HepG2 (cell line): ENCODE measurements around the gene UNC5B. TPM values are rescaled to one million over a fixed set of nuclear protein-coding genes. Genes with fewer than 3 reads are reported as not detected.

Experiments used
- ATAC-seq: fragments of 200-7000 bp; cut with Tn5 transposase; 3 replicates; pipeline ENCODE4 v1.9.1; 2020; ENCODE audit warnings: mild to moderate bottlenecking, moderate library complexity
- BruUV-seq: library from RNA; stranded (reverse); fragments of 400-500 nt; replicated peaks from 2 replicates; lab custom pipeline; 2021; lab: Mats Ljungman, UMichigan
- CTCF ChIA-PET: fragments of 300-600 bp; formaldehyde crosslinking; extraction: SDS; loops from one replicate; lab custom pipeline; 2021; ENCODE audit warnings: low total read pairs, inconsistent platforms, low intra/inter-chr PET ratio; lab: Yijun Ruan, JAX
- POLR2A ChIA-PET: fragments of 350-600 bp; sonication (Branson Sonifier 250); formaldehyde crosslinking; loops from one replicate; lab custom pipeline; 2020; ENCODE audit warnings: antibody characterized with exemption, inconsistent platforms; lab: Yijun Ruan, JAX
- DNase-seq: peaks from one replicate; pipeline ENCODE4 v3.0.0-alpha.2; 2015; ENCODE audit warnings: low spot score
- FAIRE-seq: peaks from 3 replicates; lab custom pipeline; 2011; peaks lifted over from hg19 to GRCh38; lab: Jason Lieb, UNC
- H2AFZ ChIP-seq: one replicate; pipeline ENCODE4 v1.6.1; 2011; ENCODE audit warnings: low read length, inconsistent platforms
- H3K27ac ChIP-seq: fragments of 300-600 bp; 3 replicates; pipeline ENCODE4 v1.8.0; 2011; ENCODE audit warnings: mixed run types, mild to moderate bottlenecking, mixed read lengths, low read length, inconsistent platforms; ENCODE audit not compliant: insufficient read depth; ENCODE audit errors: extremely low read length
- H3K27me3 ChIP-seq, 2 experiments: fragments of 200-600 bp in 1 of 2; 2 replicates in 1 of 2; 3 replicates in 1 of 2; pipeline versions ENCODE4 v1.6.0 to v1.8.0; 2011; ENCODE audit warnings: low read length in 2 of 2, mild to moderate bottlenecking in 2 of 2, moderate library complexity in 2 of 2, inconsistent platforms in 1 of 2; ENCODE audit not compliant: insufficient read depth in 2 of 2, control insufficient read depth in 1 of 2
- H3K36me3 ChIP-seq, 2 experiments: fragments of 200-600 bp in 1 of 2; replicated peaks in 1 of 2; 2 replicates in 1 of 2; 3 replicates in 1 of 2; pipeline versions ENCODE4 v1.5.1 to v1.8.0; 2011; ENCODE audit warnings: low read length in 2 of 2, inconsistent platforms in 1 of 2; ENCODE audit not compliant: insufficient read depth in 2 of 2, control insufficient read depth in 1 of 2
- H3K4me1 ChIP-seq: 2 replicates; pipeline ENCODE4 v1.5.1; 2012; ENCODE audit warnings: low read length, inconsistent platforms; ENCODE audit not compliant: insufficient read depth
- H3K4me2 ChIP-seq: 2 replicates; pipeline ENCODE4 v1.6.0; 2011; ENCODE audit warnings: low read depth, low read length, inconsistent platforms
- H3K4me3 ChIP-seq, 3 experiments: fragments of 200-600 bp in 1 of 3; sonication (generic), shearing (Covaris generic) in 1 of 3; replicated peaks in 1 of 3; 2 replicates each; pipeline ENCODE4 v1.5.1; 2011 to 2016; ENCODE audit warnings: low read length in 3 of 3, inconsistent platforms in 2 of 3, low read depth in 2 of 3, mild to moderate bottlenecking in 2 of 3, control low read depth in 1 of 3, mixed read lengths in 1 of 3; ENCODE audit not compliant: insufficient read depth in 1 of 3
- H3K79me2 ChIP-seq: one replicate; pipeline ENCODE4 v1.6.1; 2011; ENCODE audit warnings: low read length, inconsistent platforms; ENCODE audit not compliant: insufficient read depth
- H3K9ac ChIP-seq: 2 replicates; pipeline ENCODE4 v1.6.0; 2011; ENCODE audit warnings: mild to moderate bottlenecking, low read depth, low read length, inconsistent platforms; ENCODE audit not compliant: insufficient read depth
- H3K9me3 ChIP-seq: 2 replicates; pipeline ENCODE4 v1.5.1; 2012; ENCODE audit warnings: mild to moderate bottlenecking, low read length
- H4K20me1 ChIP-seq: 2 replicates; pipeline ENCODE4 v1.6.0; 2011; ENCODE audit warnings: inconsistent platforms, mild to moderate bottlenecking, low read length, moderate library complexity; ENCODE audit not compliant: insufficient read depth
- TEAD2 ChIP-seq: sonication (generic); formaldehyde crosslinking; IDR thresholded peaks from 2 replicates; pipeline ENCODE4 v1.9.0; 2021; ENCODE audit warnings: missing genetic modification reagents
- ZFP82 ChIP-seq: sonication (generic); formaldehyde crosslinking; IDR thresholded peaks from 2 replicates; pipeline ENCODE4 v1.5.1; 2020; ENCODE audit warnings: mild to moderate bottlenecking, missing genetic modification reagents, borderline replicate concordance
- ZSCAN29 ChIP-seq: sonication (generic); formaldehyde crosslinking; conservative IDR thresholded peaks from 2 replicates; pipeline ENCODE4 v1.4.0; 2020; ENCODE audit warnings: mild to moderate bottlenecking, missing genetic modification reagents
- WGBS: methylation state at CpG from one replicate; pipeline ENCODE4 v1.1.6; 2017; ENCODE audit warnings: low lambda C conversion rate; 5-methylcytosine and 5-hydroxymethylcytosine counted together
- in situ Hi-C: cut with HindIII; loops from 2 replicates; pipeline ENCODE4 v1.10.0; 2017; ENCODE audit warnings: low pct_unique_long_range_greater_than_20kb; ENCODE audit not compliant: extremely low pct_ligation_motif_present
- intact Hi-C: fragments of 100-400 bp; cut with micrococcal nuclease; formaldehyde crosslinking; loops from one replicate; pipeline ENCODE4 v1.10.0; 2022; ENCODE audit not compliant: unreplicated experiment
- polyA plus RNA-seq, 8 experiments: library from polyadenylated mRNA; depleted of rRNA in 3 of 8; stranded (reverse) in 7 of 8; unstranded in 1 of 8; fragments of >200 nt; fragmentation: Illumina TruSeq in 4 of 8; extraction: Trizol in 4 of 8; gene quantifications; 2 replicates each; pipeline versions ENCODE4 v1.2.1 to v1.2.3, GENCODE V29; 2011 to 2016; ENCODE audit warnings: low read depth in 4 of 8, missing spikeins in 1 of 8, mixed read lengths in 1 of 8; ENCODE audit not compliant: insufficient read depth in 1 of 8
- total RNA-seq, 5 experiments: library from RNA; depleted of rRNA; stranded (reverse); fragments of >200 nt; fragmentation: Illumina TruSeq; extraction: Trizol; gene quantifications; 2 replicates each; pipeline ENCODE4 v1.2.3, GENCODE V29; 2016; ENCODE audit warnings: low read depth in 1 of 5
- TF ChIP-seq, protein P1 (sequence below): sonication (generic); IDR thresholded peaks from 2 replicates; pipeline ENCODE4 v1.6.1; 2016; ENCODE audit warnings: low read depth, borderline replicate concordance
- TF ChIP-seq, protein P2 (sequence below): sonication (generic); formaldehyde crosslinking; IDR thresholded peaks from 2 replicates; pipeline ENCODE4 v1.4.0; 2020; ENCODE audit warnings: missing genetic modification reagents, borderline replicate concordance
- TF ChIP-seq, protein P3 (sequence below): IDR thresholded peaks from 2 replicates; pipeline ENCODE4 v1.6.1; 2016; ENCODE audit warnings: control low read depth
- TF ChIP-seq, protein P4 (sequence below): IDR thresholded peaks from 2 replicates; pipeline ENCODE4 v1.6.1; 2012; ENCODE audit warnings: low read length, improper control_type of control experiment
- TF ChIP-seq, protein P5 (sequence below): sonication (generic); formaldehyde crosslinking; conservative IDR thresholded peaks from 2 replicates; pipeline ENCODE4 v1.4.0; 2020; ENCODE audit warnings: missing genetic modification reagents

Gene UNC5B
- total and polyA plus RNA-seq, 2 of the 13 experiments (the other 11 are each of a cell fraction or from before 2014, with no cell fraction given) = 0.07 TPM

DNA sequence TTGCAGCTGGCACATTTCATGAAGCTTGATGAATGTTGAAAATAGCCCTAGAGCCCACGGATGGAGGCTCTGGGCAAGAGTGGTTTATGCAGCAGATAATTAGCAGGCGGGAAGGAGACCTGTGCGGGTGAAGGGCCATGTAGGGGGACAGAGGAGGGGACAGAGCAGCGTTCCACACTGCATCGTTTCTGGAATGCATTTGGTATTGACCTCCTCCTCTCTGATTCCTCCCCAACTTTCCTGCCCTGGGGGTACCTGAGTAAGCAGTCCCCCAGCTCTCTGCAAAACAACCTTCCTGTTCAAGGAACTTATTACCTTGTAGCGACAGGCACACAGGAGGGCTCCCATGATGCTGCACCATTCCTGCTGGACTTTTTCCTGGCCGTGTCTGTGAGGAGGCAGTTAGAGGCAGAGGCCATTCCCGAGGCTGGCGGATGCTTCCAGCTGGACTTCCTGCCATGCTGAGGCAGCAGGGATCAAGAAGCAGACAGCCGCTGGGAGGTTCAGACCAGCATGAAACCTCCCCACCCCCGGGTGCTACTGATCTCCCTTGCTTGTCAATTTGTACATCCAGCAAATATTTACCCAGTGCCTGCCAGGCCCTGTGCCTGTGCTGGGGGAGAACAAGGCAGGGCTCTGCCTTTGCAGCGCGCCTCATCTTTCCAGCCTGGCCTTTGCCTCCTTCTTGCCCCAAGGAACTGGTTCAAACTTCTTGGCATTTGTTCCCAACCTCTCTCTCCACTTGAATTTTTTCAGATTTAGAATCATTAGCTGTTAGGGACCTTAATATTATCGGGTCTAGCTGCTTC lies 135.4 kb downstream of the UNC5B start:
- H3K27ac ChIP-seq = peak overlapping the region; percentile 76
- intact Hi-C loops (loop anchor here (2.0 kb wide), 1 partner anchor 13 kb away; no protein-coding TSS in a partner anchor), in situ Hi-C loops (loop anchor here (25.0 kb wide), 1 partner anchor 690 kb away; no protein-coding TSS in a partner anchor)
- TSS peak; percentile 73 for BruUV-seq
- peaks cover 4% of the 10 kb centered on the region for H3K79me2 ChIP-seq
- peak overlapping the region; percentile 29 to 64 (median 48); a peak in 5 of 6 replicates for H3K4me3 ChIP-seq
- H2AFZ ChIP-seq = no peak overlapping the region
- 22% methylated on average over 11 of the region's 14 CpGs for WGBS
- no peaks in the 10 kb centered on the region for H3K27me3 ChIP-seq
- ATAC-seq (peak; percentile 95), FAIRE-seq (peak; percentile 96), DNase-seq (peak; percentile 89)
- ChIA-PET POLR2A (interaction anchor here (0.9 to 3.9 kb wide), 7 partner anchors 11 to 30 kb away, joined by 3 to 72 read pairs (median 3); partner anchors contain the start of gene SLC29A3), CTCF (no interaction called here)
- H3K4me1 ChIP-seq = peaks cover 81% of the 10 kb centered on the region
- peak overlapping the region; percentile 67 for H3K9ac ChIP-seq
- no peaks in the 10 kb centered on the region for H4K20me1 ChIP-seq
- H3K4me2 ChIP-seq = peak overlapping the region; percentile 70
- H3K36me3 ChIP-seq = peaks cover 6 to 25% of the 10 kb centered on the region in 2 experiments; a peak in 4 of 5 replicates
- H3K9me3 ChIP-seq = no peaks in the 10 kb centered on the region
- TF ChIP-seq, protein P1, sequence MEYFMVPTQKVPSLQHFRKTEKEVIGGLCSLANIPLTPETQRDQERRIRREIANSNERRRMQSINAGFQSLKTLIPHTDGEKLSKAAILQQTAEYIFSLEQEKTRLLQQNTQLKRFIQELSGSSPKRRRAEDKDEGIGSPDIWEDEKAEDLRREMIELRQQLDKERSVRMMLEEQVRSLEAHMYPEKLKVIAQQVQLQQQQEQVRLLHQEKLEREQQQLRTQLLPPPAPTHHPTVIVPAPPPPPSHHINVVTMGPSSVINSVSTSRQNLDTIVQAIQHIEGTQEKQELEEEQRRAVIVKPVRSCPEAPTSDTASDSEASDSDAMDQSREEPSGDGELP = peak; percentile 35; the same call in 1 of the 2 replicates
- TF ChIP-seq, protein P2, sequence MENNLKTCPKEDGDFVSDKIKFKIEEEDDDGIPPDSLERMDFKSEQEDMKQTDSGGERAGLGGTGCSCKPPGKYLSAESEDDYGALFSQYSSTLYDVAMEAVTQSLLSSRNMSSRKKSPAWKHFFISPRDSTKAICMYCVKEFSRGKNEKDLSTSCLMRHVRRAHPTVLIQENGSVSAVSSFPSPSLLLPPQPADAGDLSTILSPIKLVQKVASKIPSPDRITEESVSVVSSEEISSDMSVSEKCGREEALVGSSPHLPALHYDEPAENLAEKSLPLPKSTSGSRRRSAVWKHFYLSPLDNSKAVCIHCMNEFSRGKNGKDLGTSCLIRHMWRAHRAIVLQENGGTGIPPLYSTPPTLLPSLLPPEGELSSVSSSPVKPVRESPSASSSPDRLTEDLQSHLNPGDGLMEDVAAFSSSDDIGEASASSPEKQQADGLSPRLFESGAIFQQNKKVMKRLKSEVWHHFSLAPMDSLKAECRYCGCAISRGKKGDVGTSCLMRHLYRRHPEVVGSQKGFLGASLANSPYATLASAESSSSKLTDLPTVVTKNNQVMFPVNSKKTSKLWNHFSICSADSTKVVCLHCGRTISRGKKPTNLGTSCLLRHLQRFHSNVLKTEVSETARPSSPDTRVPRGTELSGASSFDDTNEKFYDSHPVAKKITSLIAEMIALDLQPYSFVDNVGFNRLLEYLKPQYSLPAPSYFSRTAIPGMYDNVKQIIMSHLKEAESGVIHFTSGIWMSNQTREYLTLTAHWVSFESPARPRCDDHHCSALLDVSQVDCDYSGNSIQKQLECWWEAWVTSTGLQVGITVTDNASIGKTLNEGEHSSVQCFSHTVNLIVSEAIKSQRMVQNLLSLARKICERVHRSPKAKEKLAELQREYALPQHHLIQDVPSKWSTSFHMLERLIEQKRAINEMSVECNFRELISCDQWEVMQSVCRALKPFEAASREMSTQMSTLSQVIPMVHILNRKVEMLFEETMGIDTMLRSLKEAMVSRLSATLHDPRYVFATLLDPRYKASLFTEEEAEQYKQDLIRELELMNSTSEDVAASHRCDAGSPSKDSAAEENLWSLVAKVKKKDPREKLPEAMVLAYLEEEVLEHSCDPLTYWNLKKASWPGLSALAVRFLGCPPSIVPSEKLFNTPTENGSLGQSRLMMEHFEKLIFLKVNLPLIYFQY (CRISPR knock-in tag) = peak; percentile 59; the same call in 1 of the 2 replicates
- TF ChIP-seq, protein P3, sequence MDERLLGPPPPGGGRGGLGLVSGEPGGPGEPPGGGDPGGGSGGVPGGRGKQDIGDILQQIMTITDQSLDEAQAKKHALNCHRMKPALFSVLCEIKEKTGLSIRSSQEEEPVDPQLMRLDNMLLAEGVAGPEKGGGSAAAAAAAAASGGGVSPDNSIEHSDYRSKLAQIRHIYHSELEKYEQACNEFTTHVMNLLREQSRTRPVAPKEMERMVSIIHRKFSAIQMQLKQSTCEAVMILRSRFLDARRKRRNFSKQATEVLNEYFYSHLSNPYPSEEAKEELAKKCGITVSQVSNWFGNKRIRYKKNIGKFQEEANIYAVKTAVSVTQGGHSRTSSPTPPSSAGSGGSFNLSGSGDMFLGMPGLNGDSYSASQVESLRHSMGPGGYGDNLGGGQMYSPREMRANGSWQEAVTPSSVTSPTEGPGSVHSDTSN (CRISPR knock-in tag) = no peak
- TF ChIP-seq, protein P4, sequence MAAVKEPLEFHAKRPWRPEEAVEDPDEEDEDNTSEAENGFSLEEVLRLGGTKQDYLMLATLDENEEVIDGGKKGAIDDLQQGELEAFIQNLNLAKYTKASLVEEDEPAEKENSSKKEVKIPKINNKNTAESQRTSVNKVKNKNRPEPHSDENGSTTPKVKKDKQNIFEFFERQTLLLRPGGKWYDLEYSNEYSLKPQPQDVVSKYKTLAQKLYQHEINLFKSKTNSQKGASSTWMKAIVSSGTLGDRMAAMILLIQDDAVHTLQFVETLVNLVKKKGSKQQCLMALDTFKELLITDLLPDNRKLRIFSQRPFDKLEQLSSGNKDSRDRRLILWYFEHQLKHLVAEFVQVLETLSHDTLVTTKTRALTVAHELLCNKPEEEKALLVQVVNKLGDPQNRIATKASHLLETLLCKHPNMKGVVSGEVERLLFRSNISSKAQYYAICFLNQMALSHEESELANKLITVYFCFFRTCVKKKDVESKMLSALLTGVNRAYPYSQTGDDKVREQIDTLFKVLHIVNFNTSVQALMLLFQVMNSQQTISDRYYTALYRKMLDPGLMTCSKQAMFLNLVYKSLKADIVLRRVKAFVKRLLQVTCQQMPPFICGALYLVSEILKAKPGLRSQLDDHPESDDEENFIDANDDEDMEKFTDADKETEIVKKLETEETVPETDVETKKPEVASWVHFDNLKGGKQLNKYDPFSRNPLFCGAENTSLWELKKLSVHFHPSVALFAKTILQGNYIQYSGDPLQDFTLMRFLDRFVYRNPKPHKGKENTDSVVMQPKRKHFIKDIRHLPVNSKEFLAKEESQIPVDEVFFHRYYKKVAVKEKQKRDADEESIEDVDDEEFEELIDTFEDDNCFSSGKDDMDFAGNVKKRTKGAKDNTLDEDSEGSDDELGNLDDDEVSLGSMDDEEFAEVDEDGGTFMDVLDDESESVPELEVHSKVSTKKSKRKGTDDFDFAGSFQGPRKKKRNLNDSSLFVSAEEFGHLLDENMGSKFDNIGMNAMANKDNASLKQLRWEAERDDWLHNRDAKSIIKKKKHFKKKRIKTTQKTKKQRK = no peak
- TF ChIP-seq ZFP82 (no peak), TEAD2 (CRISPR knock-in tag) (no peak), ZSCAN29 (CRISPR knock-in tag) (0 out of 2 replicates have a peak, but pooled peaks have one; percentile 61)
- TF ChIP-seq, protein P5, sequence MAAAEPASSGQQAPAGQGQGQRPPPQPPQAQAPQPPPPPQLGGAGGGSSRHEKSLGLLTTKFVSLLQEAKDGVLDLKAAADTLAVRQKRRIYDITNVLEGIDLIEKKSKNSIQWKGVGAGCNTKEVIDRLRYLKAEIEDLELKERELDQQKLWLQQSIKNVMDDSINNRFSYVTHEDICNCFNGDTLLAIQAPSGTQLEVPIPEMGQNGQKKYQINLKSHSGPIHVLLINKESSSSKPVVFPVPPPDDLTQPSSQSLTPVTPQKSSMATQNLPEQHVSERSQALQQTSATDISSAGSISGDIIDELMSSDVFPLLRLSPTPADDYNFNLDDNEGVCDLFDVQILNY (CRISPR knock-in tag) = no peak
